Astrocyte (in vitro differentiated cells and primary cell): ENCODE measurements around the gene WDPCP.
"Not testable (repeated sequence)": the region's sequence is repeated elsewhere in the genome, so short reads cannot be mapped to it uniquely, and the experiment has no call there.

Experiments used
- CTCF ChIP-seq: IDR thresholded peaks from 2 replicates; pipeline ENCODE4 v1.5.1; 2011; ENCODE audit warnings: low read depth, mild to moderate bottlenecking, inconsistent platforms, low read length, moderate library complexity; ENCODE audit not compliant: insufficient read depth
- EZH2 ChIP-seq: IDR thresholded peaks from 2 replicates; pipeline ENCODE4 v1.6.1; 2012; ENCODE audit warnings: mild to moderate bottlenecking, low read length, inconsistent platforms; ENCODE audit not compliant: insufficient read depth

GRCh38 chr2:63286520-63286919, 301.8 kb downstream of the WDPCP start:
- TF ChIP-seq CTCF, EZH2: not testable (repeated sequence)
